ENCODE data around the gene MRPL39.

Gene MRPL39

GRCh38 chr21:25608044-25608737, 910 bp upstream of the MRPL39 start:
- peak; percentile 66 for DNase-seq

- no peak for DNase-seq
Measured at GRCh38 chr21:25589887-25590286, 17.4 kb downstream of the MRPL39 start.

DNA sequence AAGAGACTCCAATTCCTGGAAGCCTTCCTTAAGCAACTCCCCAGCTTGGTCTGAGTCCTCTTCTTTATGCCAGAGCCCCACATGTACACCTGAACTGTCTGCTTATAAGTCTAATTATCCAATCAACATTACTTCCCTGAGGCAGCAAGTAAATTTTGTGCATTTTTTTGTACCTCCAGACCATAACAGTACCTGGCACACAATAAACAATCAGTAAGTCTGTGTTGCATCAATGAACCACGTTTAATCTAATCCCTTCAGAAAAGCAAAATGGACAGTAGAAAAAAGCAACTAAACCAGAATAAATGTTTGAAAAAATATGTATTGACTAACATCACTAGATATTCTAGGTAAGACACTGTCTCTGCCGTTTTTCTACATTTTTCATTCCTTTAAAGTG, 20.5 kb downstream of the MRPL39 start:
- DNase-seq = no peak

- no peak for DNase-seq
Measured at GRCh38 chr21:25586326-25586725, 21.0 kb downstream of the MRPL39 start.

DNA sequence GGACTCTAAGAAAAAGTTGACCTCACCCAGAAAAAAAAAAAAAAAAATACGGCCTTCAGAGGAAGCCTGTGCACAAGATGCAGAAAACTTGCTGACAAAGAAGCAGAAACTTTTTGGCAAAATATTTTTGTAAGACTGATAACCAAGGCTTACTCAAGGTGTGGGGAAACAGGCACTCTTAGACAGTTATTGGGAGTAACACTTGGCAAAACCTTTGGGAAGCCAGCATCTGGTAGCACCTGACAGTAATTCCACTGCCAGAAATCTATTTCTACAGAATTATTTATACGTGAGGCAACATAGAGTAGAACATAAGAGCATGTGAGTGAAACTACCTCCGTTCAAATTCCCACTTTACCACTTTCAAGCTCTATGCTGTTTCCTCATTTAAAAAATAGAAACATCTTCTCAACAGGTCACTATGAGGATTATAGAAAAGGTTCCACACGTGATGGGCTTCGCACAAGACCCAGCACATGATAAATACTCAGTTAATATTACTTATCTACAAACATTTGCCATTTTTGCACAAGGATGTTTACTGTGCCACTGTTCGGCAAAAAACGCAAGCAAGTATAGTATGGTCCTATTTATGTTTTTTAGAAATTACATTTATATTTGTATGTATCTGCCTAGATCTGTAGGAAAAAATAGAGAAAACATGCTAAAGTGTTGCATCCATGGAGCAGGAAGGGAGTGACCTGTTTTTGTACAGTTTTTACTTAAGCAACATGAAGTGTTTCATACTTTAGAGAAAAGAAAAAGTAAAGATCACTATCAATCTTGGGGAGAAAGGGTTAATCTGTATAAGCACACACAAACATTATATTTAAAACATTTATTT, 22.2 kb downstream of the MRPL39 start:
- no peak for DNase-seq

DNA sequence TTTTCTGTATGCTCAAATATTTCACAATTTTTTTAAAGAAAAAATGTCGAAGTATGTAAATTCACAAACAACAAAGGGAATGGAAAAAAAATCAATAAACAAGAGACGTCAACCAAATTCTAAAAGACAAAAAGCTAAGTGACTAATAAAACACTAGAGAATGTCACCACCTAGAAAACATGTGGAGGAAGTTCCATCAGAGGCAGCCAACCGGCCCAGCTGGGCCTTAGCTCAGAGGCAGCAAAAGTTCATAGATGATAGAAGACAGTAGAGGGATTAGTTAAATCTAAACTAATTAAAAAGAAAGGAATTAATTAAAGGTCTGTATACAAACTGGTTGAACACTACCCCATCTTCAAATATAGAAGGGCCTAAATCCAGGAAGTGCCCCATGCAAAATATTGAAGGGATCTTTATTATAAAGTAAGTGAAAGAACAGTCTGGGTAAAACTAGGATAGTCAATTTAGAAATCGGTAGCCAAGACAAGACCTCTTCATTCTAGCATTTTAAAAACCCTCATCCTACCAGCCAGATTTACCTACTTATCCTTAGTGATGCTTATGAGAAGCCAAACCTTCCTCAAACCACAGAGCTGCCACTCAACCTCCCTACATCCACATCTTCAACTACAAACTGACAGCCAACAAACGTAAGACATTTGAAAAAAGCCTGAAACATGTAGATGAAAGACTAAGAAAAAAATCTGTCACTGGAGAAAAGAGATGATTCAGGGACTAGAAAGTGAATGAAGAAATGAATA, 23.7 kb downstream of the MRPL39 start:
- no peak for DNase-seq

DNA sequence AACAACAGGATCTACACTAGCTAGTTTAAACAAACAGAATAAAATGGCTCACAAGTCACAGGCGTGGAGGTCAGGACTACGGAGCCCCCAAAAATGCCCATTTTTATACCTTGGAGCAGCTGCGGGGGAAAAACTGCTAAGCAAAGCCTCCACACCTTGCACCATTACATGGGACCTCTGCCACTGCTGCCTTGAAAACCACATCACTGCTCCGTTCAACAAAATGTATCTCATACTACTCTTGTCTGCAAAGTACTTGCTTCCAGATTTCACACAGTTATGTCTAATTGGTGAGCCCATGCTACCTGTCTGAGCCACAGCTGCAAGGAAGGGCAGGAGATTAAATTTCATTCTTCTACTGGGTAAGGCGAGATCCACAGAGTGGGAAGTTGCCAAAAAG, 24.4 kb downstream of the MRPL39 start:
- no peak for DNase-seq

DNA sequence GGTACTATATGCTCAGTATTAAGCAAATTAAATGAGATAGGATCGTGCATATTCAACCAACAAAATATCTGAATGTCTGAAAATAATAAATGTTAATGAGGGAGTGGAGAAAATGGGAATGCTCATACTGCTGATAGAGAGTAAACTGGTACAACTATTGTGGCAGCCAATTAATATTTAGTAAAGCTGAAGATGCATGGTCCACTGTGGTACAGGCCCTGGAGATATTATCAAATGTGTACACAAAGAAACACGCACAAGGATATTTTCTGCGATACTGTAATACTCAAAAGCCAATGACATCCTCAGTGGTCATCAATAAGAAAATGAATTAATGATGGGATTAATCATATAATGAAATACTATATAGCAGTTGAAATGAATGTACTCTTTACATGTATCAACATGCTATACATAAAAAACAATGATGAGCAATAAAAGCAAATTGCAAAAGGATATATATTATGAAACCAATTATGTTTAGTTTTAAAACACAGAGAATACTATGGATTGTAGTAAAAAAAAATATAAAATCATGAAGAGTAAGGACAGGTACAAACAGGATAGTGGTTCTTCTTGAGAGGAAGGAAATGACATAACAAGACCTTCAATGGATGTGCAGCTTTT, 25.0 kb downstream of the MRPL39 start:
- no peak for DNase-seq

DNA sequence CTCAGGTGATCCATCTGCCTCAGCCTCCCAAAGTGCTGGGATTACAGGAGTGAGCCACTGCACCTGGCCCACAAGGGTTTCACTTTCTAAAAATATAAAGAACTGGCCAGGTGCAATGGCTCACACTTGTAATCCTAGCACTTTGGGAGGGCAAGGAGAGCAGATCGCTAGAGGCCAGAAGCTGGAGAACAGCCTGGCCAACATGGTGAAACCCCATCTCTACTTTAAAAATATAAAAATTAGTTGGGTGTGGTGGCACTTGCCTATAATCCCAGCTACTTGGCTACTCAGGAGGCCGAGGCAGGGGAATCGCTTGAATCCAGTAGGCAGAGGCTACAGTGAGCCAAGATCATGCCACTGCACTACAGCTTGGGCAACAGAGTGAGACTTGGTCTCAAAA, 25.7 kb downstream of the MRPL39 start:
- no peak for DNase-seq

- DNase-seq = no peak
Measured at GRCh38 chr21:25580912-25581260, 26.4 kb downstream of the MRPL39 start.

GRCh38 chr21:25579226-25580013, 27.9 kb downstream of the MRPL39 start:
- no peak for DNase-seq

DNA sequence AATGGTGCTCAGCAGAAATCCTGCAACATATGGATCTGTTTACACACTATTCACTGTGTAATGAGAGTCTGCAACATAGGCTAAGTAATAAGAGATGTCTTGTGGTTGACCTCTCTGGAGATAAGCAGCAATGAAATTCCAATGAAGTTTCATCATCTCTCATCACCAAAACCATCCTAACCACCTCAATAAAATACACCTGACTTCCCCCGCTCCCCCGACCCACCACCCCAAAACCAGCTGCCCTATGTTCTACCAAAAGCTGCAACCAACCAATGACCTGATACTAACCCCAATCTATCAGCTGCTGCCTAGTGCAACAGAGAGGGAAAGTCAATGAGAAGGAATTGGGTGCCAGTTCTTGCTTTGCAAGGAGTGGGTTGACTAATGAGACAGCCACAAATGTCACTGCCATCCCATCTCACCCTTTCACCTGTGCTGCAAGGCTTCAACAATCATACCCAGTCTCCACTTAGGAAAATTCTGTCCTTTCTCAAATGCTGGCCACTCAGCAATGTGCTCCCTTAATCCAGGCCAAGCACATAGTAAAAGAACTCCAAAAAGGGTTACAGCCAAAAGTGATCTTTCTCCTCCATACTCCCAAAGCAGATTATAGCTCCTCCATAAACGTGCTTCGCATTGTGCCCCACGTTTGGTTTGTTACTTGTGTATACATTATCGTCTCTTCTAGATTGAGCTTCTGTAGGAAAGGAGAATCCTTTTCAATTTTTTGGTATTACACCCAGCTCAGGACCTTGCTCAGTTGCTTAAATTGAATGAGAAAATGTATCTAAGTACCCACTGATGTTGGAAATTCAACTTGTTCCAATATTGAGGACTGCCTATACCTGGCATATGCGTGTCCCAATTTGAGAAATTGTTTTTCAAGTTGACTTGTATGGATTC, 29.0 kb downstream of the MRPL39 start:
- DNase-seq = no peak

DNA sequence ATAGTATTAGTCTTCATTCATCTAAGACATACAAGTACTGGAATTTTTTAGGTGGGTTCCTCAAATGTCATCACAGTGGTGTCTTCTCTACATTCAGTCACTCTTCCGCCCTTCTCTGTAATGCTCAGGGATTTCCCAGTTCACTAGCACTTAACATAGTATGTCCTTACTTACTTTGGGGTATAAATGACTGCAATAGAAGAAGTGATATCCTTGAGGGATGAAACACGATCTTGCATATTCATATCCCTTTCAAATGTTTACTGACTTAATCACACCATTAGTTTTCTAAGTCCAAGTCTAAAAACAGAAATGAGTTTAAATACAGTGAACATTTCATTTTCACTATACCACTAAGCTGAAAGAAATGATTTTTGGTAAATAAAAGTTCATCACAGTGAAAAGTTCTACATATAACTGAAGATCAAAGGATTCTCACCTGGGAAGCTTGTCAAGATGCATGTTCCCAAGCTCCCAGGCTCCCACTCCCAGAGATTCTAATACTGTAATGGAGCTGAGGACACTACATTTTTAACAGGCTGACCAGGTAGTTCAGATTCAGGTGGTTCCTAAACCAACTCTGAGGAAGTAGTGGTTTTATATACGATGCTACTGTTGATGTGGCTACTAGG, 29.7 kb downstream of the MRPL39 start:
- DNase-seq = no peak

GRCh38 chr21:25573409-25574206, 33.7 kb downstream of the MRPL39 start:
- DNase-seq = peak; percentile 12

GRCh38 chr21:25572861-25573310, 34.4 kb downstream of the MRPL39 start:
- DNase-seq = no peak

DNA sequence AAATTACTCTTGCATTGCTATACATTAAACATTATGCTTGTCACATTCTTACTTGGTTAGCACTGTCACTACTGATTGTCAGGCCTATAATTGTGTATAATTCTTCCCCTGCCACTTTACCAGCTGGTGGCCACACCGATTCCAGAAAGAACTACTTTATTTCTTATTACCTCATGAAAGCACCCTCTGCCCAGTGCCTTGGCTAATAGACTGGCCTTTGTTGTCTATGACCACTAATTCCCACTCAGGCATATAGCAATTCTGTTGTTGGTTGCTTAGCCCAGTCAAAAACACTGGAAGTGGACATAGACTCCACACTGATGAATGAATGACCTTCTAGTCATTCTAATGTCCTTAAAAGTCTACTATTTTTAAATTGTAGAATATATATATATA, 35.6 kb downstream of the MRPL39 start:
- DNase-seq = no peak

DNA sequence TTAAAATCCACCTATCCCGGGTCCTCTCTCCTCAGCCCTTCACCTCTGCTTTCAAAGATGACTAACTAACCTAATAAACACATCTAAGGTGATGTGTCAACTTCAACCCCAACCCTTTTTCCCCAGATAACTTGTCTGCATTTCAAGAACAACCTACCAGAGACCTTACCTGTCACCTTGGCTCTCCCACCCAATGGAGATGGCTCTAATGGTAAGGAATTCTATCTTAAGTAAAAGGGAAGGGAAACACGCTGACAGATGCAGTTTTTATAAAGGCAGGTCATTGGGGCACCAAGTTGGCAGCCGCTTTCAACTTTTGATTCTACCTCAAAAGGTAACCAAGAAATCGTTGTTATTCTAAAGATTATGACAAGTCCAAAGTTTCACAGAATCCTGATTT, 37.6 kb downstream of the MRPL39 start:
- DNase-seq = no peak

DNA sequence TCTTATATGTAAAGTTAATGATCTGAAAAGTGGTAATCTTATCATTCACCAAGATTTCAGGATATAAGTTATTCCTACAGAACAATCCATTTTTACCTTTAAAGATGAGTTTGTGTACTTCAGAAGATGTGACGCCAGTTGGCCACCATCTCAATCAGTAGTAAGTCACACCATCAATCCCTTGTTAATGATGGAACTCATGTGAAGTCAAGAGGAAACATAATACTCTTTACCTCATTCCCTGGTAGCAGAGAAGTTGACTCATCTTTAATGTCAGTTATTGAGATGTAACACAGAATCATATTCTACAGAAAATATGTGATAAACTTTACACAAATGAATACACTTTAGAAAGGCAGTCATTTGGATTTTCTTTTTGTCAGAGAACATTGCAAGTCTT, 38.2 kb downstream of the MRPL39 start:
- no peak for DNase-seq

DNA sequence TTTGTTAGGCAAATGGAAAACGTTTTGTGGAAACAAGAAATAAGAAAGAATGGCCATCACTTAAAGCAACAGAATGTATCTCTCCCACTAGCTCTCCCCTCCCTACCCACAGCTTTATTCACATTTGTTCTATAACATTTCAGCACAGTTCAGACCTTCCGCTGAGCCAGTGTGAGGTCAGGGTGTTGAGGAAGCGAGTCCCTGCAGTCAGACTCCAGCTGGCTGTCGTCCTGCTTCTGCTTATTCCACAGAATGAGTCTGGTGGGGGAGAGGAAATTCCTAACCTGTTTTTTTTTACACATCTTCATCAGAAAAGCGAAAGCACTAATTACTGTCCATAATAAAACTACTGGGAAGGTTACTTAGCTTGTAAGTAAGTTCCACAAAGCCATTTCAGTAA, 39.0 kb downstream of the MRPL39 start:
- no peak for DNase-seq

- DNase-seq = no peak
Measured at GRCh38 chr21:25567472-25567871, 39.8 kb downstream of the MRPL39 start.
